Stimulated activated CD4-positive, alpha-beta T cell treated with anti-CD3 and anti-CD28 coated beads, Interleukin-4, amount 100 ng/mL, for 1 hour (primary cell): ENCODE data around the gene PCBP2.

Source experiments
- DNase-seq: peaks from one replicate; pipeline ENCODE4 v3.0.0-alpha.2; 2020

PCBP2 gene

GRCh38 chr12:53513712-53514410 is 62.0 kb downstream of the PCBP2 start:
- DNase-seq, result no peak

GRCh38 chr12:53514628-53515290 is 62.9 kb downstream of the PCBP2 start:
- no peak for DNase-seq

- no peak for DNase-seq
Observed at GRCh38 chr12:53515291-53515680, 63.4 kb downstream of the PCBP2 start.

GRCh38 chr12:53516758-53517455 is 65.0 kb downstream of the PCBP2 start:
- DNase-seq, result no peak

- DNase-seq, result no peak
Observed at GRCh38 chr12:53518381-53518780, 66.5 kb downstream of the PCBP2 start.

GRCh38 chr12:53523131-53523530 is 71.2 kb downstream of the PCBP2 start:
- DNase-seq, result no peak

- DNase-seq, result no peak
Observed at GRCh38 chr12:53524476-53524875, 72.6 kb downstream of the PCBP2 start.

GRCh38 chr12:53530061-53530460 is 78.2 kb downstream of the PCBP2 start:
- no peak for DNase-seq
